Measurements from ENCODE around the gene FCER1G. TPM values are rescaled to one million over a fixed set of nuclear protein-coding genes. Genes with fewer than 3 reads are reported as not detected.
"Not testable (repeated sequence)": the region's sequence is repeated elsewhere in the genome, so short reads cannot be mapped to it uniquely, and the experiment has no call there.

FCER1G gene
- total RNA-seq, 2 donors from 2014 or later = 1.1 to 2.2 TPM

DNA sequence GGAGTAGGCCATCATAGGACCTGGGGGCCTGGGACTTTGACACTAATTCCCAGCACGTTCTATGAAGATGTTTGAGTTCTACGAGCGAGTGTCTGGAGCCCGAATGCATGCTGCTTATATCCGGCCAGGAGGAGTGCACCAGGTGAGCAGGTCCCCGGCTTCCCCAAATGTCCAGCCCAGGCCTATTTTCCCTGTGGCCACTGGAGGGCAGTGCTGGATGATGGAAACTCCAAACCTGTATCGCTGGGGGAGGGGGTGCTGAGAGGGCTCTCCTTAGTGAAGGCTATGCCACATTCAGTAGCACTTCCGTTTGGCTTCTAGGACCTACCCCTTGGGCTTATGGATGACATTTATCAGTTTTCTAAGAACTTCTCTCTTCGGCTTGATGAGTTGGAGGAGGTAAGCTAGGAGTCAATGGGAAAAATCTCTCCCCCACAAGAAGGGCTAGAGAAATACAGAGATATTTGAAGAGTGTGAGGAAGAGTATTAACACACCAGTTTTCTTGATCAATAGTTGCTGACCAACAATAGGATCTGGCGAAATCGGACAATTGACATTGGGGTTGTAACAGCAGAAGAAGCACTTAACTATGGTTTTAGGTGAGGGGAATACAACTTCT, 5.2 kb upstream of the FCER1G start:
- H3K9me3 Mint-ChIP-seq = no peaks in the 10 kb centered on the region
- peaks cover 100% of the 10 kb centered on the region for H3K36me3 Mint-ChIP-seq (ENCODE audit: low read depth)
- no peak overlapping the region for H3K4me3 Mint-ChIP-seq
- peaks cover 11% of the 10 kb centered on the region for H3K4me1 Mint-ChIP-seq
- no peak overlapping the region for H3K27ac Mint-ChIP-seq
- ATAC-seq (replicated peaks) = peak; percentile 86
- H3K27me3 Mint-ChIP-seq = no peaks in the 10 kb centered on the region

DNA sequence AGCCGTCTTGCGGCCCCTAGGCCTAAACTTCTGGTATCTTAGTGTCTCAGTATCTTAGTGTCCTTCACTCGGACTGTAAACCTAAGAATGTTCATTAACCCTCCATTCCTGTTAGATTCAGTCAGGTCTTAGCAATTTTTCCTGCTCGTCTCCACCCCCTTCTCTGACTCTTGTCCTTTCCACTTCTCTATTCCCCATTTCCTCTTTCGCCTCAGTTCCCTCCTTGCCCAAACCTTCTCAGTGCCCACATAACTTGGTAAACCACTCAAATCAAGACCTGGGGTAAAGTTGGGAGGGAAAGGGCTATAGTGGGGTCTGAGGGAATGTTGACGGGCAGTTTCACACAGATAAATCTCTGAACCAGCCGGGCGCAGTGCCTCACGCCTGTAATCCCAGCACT, 726 bp upstream of the FCER1G start:
- Mint-ChIP-seq H3K4me3 (no peak overlapping the region), H3K27ac (no peak overlapping the region), H3K36me3 (ENCODE audit: low read depth) (peaks cover 60% of the 10 kb centered on the region), H3K9me3 (no peaks in the 10 kb centered on the region), H3K4me1 (peaks cover 11% of the 10 kb centered on the region), H3K27me3 (no peaks in the 10 kb centered on the region)
- ATAC-seq (replicated peaks) = no peak

DNA sequence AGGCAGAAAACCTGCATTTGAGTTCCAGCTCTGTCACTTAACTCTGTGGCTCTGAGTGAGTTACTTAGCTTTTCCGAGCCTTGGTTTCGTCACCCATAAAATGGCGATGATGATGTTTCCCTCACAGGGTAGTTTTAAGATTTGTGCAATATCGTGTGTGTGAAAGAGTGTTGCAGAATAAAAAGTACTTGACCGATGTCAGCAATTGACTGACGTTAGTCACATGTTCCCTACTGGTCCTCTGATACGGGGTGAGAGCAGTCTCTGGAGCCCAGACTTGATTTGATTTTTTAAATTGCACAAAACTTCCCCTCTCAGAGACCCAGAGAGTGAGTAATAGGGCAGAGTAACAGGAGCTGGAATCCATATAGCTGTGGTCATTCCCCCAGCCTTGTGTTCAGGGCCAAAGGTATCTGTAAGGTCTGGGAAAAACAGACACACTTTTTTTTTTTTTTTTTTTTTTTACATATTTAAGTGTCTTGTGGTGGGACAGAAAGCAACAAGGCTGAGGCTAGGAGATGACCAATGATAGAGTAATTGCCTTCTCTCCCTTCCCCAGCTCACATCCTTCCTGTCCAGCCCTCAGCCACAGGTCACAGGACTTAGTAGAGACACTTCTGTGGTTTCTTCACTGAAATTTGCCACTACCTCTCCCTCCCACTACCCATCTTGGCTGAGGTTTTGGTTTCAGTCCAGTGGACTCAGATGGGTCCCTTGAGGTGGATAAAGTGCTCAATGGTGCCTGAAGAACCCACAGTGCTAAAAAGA, 2.0 kb downstream of the FCER1G start:
- H3K27ac Mint-ChIP-seq = peak overlapping the region; percentile 79
- H3K4me1 Mint-ChIP-seq = peaks cover 8% of the 10 kb centered on the region
- H3K36me3 Mint-ChIP-seq (ENCODE audit: low read depth) = peaks cover 32% of the 10 kb centered on the region
- peak; percentile 90 for ATAC-seq (replicated peaks)
- H3K27me3 Mint-ChIP-seq = no peaks in the 10 kb centered on the region
- H3K4me3 Mint-ChIP-seq = peak overlapping the region; percentile 39
- H3K9me3 Mint-ChIP-seq = no peaks in the 10 kb centered on the region

DNA sequence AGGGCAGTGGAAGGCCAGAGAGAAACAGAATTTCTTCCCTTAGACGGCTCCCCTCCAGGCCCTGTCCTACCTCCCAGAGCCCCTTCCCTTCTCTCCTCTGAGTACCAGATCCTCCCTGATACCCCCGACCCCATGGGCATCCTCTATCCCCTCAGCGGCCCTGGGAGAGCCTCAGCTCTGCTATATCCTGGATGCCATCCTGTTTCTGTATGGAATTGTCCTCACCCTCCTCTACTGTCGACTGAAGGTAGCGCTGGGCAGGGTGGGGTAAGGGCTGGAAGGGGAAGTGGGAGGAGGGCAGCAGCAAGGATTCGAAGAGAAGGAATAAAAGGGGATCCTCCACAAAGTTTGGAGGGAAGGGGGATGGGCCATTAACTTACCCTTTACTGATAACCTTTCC, 2.7 kb downstream of the FCER1G start:
- Mint-ChIP-seq H3K9me3 (no peaks in the 10 kb centered on the region), H3K4me1 (peaks cover 8% of the 10 kb centered on the region), H3K27ac (peak overlapping the region; percentile 79), H3K27me3 (no peaks in the 10 kb centered on the region), H3K36me3 (ENCODE audit: low read depth) (peaks cover 25% of the 10 kb centered on the region), H3K4me3 (no peak overlapping the region)
- ATAC-seq (replicated peaks) = no peak

DNA sequence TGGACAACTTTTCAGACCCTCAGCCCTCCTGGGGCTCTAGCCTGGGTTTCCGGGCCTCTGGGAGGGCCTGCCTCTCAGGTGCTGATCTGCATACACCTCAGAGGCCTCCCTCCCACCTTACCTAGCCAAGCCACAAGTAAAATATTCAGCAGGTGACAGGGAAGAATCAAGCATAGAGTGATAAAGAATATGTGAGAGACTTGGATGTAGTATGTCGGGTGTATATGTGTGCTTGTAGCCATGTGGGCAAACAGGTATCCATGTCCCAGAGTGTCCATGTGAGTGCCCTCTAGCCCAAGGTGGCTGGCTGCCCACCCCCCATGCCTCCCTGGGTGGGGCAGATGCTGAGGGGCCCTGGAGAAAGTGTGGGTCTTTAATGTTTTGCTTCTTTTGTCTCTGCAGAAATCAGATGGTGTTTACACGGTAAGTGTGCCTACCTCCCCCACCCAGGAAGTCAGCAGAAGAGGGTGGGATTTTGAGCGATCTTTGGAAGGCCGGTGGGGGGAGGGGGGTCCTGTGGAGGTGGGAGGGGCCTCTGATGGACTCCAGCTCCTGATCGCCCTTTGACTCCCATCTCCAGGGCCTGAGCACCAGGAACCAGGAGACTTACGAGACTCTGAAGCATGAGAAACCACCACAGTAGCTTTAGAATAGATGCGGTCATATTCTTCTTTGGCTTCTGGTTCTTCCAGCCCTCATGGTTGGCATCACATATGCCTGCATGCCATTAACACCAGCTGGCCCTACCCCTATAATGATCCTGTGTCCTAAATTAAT, 3.4 kb downstream of the FCER1G start:
- H3K27ac Mint-ChIP-seq = peak overlapping the region; percentile 79
- H3K4me3 Mint-ChIP-seq = no peak overlapping the region
- no peaks in the 10 kb centered on the region for H3K27me3 Mint-ChIP-seq
- peaks cover 19% of the 10 kb centered on the region for H3K36me3 Mint-ChIP-seq (ENCODE audit: low read depth)
- no peaks in the 10 kb centered on the region for H3K9me3 Mint-ChIP-seq
- peaks cover 8% of the 10 kb centered on the region for H3K4me1 Mint-ChIP-seq
- no peak for ATAC-seq (replicated peaks)

DNA sequence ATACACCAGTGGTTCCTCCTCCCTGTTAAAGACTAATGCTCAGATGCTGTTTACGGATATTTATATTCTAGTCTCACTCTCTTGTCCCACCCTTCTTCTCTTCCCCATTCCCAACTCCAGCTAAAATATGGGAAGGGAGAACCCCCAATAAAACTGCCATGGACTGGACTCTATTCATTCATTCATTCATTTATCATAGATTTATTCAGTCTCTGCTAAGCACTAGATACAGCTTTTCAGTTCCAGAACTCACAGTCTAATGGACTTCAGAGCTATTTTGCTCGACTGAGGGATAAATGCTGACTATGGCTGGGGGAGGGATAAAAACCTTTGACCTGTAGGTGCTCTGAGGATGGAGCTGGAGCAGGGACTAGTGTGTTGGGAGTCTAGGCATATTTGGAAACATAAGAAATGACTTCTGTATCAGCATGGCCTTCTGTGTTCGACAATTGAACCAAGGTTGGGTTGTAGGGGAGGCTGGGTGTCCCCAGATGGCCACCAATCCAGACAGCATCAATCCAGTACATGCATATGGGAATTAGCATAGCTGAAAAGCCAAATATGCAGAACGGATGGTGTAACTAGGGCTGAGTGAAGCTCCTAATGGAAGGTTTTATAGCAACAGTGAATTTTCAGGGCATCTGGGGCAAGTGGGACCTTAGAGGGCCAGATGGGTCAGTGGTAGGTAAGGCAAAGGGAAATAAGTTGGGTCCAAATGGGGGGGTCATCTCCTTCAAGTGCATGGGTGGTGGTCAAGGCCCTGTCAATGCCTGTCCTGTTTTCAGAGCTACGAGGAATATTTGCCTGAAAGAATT, 4.2 kb downstream of the FCER1G start:
- ATAC-seq (replicated peaks) = no peak
- no peak overlapping the region for H3K27ac Mint-ChIP-seq
- H3K9me3 Mint-ChIP-seq = no peaks in the 10 kb centered on the region
- no peaks in the 10 kb centered on the region for H3K27me3 Mint-ChIP-seq
- peaks cover 11% of the 10 kb centered on the region for H3K36me3 Mint-ChIP-seq (ENCODE audit: low read depth)
- peaks cover 8% of the 10 kb centered on the region for H3K4me1 Mint-ChIP-seq
- H3K4me3 Mint-ChIP-seq = no peak overlapping the region

DNA sequence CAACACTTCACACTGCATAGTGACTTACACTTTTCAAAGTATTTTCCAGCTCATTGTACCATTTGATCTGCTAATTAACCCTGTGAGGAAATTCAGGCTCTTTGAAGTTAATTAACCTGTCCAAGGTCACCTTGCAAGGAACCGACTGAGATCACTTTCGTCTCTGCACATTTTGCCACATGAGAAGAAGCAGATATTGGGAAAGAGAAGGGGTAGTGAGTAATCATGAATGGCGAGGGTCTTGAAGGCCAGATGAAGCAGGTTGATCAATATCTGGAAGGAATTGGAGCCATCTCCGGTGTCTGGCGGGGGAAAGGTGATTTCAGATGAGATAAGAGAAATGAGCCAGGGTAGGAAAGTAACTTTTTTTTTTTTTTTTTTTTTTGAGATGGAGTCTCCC, 4.9 kb downstream of the FCER1G start:
- H3K36me3 Mint-ChIP-seq (ENCODE audit: low read depth) = peaks cover 3% of the 10 kb centered on the region
- H3K9me3 Mint-ChIP-seq = no peaks in the 10 kb centered on the region
- no peak overlapping the region for H3K4me3 Mint-ChIP-seq
- H3K27me3 Mint-ChIP-seq = no peaks in the 10 kb centered on the region
- H3K4me1 Mint-ChIP-seq = peaks cover 9% of the 10 kb centered on the region
- no peak for ATAC-seq (replicated peaks)
- no peak overlapping the region for H3K27ac Mint-ChIP-seq

DNA sequence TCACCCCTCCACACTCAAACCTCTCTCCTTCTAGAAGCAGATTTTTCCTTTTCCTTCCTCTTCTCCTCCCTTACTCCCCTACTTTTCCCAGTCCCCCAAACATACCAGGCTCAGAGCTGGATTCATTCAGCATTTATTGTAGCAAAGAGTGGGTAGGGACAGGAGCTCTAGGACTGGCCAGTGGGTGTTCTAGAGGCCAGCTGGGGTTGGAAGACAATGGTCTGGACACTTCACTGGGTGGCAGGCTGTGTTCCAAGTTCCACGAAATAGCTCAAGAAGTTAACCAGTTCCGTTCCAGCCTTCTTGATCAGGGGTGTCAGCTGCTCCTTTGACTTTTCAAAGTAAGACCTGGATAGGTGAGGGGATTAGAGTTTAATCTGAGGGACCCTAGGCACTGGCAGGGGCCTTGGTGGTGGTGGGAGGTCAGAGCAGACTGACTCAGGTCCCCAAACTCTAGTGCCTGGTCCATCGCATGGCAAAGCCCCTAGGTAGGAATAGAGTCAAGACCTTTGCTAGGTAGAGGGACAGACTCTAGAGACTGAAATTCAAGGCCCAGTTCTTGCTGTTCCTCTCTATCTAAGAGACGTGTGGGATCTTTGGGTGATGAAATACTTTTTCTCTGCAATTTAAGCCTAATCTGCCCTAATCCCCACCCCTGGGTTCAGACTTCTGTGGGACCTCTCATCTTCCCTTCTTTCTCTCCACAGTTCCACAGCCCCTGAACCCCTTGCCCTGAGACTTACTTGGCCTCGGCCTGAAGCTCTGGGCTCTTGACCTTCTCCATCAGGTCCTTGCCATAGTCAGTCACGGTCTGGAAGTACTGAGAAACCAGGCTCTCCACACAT, 7.3 kb downstream of the FCER1G start:
- Mint-ChIP-seq H3K36me3 (ENCODE audit: low read depth) (peaks cover 5% of the 10 kb centered on the region), H3K27me3 (no peaks in the 10 kb centered on the region), H3K27ac (no peak overlapping the region), H3K4me1 (peaks cover 18% of the 10 kb centered on the region), H3K4me3 (no peak overlapping the region), H3K9me3 (no peaks in the 10 kb centered on the region)
- ATAC-seq (replicated peaks) = no peak

DNA sequence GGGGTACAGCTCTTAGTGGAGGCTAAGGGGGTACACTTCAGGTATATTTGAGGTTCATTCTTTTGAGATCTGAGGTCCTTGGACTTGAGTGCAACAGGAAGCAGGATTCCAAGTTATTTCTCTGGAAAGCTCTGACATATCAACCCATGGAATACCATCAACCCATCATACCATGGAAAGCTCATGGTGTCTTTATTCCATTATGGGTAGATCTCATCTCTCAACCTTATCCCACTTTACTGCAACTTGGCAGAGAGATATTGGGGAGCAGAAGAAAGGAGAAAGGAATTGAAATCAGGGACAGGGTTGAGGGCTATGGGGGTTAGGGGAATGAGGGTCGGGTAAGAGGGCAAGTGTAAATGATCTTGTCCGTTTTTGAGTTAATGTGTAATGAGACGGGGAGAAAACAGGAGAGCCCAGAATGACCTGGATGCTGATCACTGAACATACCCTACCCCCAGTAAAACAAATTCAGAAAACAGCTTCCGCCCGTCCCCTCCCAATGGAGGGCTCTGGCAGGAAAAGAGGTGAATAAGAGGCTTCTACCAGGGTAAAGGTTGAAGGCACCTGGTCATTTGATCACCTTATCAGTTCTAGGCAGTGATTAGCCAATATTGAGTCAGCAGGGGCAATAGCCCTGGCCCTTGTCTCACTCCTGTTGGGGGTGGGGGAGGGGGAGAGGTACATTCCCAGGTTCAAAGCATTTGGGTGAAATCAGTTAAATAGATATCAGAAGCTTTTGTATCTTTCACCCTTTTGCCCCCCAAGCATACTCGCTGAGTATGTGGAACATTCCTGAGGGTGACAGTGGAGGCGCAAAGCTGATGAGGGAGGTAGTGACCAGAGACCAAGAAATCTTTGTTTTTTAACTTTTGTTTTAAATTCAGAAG, 9.0 kb downstream of the FCER1G start:
- no peak for ATAC-seq (replicated peaks)
- Mint-ChIP-seq H3K36me3 (ENCODE audit: low read depth) (peaks cover 17% of the 10 kb centered on the region), H3K27me3 (no peaks in the 10 kb centered on the region), H3K4me1 (peaks cover 22% of the 10 kb centered on the region), H3K27ac (peak overlapping the region; percentile 68), H3K9me3 (no peaks in the 10 kb centered on the region), H3K4me3 (no peak overlapping the region)

DNA sequence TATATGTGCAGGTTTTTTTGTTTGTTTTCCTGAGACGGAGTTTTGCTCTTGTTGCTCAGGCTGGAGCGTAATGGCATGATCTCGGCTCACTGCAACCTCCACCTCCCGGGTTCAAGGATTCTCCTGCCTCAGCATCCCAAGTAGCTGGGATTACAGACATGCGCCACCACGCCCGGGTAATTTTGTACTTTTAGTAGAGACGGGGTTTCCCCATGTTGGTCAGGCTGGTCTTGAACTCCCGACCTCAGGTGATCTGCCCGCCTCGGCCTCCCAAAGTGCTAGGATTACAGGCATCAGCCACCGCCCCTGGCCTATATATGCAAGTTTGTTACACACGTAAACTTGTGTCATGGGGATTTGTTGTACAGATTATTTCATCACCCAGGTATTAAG, 9.6 kb downstream of the FCER1G start:
- ATAC-seq (replicated peaks); H3K9me3 Mint-ChIP-seq; H3K4me3 Mint-ChIP-seq; H3K27me3 Mint-ChIP-seq; H3K27ac Mint-ChIP-seq: not testable (repeated sequence)
- H3K4me1 Mint-ChIP-seq = peaks cover 22% of the 10 kb centered on the region
- peaks cover 24% of the 10 kb centered on the region for H3K36me3 Mint-ChIP-seq (ENCODE audit: low read depth)

DNA sequence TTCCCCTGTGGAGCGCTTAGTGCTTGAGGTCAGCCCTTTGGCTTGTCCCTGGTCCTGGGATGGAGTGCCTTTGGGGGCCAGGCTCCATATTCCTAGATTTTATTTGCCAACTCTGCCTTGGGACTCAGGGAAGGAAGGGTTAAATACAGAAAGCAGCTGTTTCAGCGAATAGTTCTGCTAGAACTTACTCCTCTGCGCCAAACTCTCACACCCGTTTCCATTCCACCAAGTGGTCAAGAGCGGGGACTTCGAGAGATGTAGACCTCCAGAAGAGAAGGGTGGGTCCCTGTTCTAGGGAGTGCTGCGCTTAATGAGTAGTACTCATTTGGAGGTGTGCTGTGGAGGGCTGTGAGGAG, 10.1 kb downstream of the FCER1G start:
- Mint-ChIP-seq H3K4me1 (peaks cover 22% of the 10 kb centered on the region), H3K27ac (peak overlapping the region; percentile 96), H3K36me3 (ENCODE audit: low read depth) (peaks cover 28% of the 10 kb centered on the region), H3K27me3 (no peaks in the 10 kb centered on the region), H3K9me3 (no peaks in the 10 kb centered on the region), H3K4me3 (peak overlapping the region; percentile 98)
- no peak for ATAC-seq (replicated peaks)

DNA sequence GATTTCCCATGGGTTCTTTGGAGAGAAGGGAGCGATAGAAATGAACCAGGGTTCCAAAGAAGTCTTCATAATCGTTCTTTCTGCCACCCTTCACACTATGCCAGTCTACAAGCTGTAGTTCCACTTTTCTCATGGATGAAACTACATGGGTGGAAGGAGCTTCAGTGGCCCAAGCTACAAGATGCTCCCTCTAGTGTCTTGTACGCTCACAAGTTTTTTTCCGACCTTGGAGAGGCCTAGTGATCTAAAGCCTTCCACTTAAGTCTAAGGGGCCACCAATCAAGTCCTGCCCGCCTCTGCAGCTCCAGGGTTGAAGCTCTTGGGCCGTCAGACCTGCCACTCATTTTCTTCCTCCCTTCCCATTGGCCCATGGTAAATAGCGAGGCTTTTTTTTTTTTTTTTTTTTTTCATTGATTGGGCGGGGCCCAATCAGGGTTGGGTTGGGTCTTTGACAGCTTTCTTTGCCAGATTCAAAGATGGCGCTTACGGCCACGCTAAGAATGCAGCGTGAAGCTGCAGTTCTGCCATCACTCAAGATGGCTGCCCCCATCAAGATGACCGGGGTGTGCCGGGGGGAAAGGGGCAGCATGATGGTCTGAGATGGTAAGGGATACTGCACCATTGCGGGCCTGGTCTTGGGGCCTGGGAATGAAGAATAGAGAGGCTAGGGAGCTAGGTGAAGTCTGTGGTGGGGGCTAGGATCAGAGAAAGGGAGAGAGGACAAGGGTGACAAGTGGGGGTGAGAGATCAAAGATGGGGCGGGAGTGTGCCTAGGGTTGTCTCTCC, 10.6 kb downstream of the FCER1G start, which contains the start of gene TOMM40L:
Gene TOMM40L, plus strand, starts transcription at position 527 of the 786 bp plus-strand sequence. CDS start 430 bp downstream, outside the sequence.
- no peaks in the 10 kb centered on the region for H3K9me3 Mint-ChIP-seq
- peaks cover 22% of the 10 kb centered on the region for H3K4me1 Mint-ChIP-seq
- peaks cover 34% of the 10 kb centered on the region for H3K36me3 Mint-ChIP-seq (ENCODE audit: low read depth)
- peak; percentile 98 for ATAC-seq (replicated peaks)
- H3K27ac Mint-ChIP-seq = peak within 1 kb of the TSS; percentile 96
- H3K4me3 Mint-ChIP-seq = peak within 1 kb of the TSS; percentile 98
- no peaks in the 10 kb centered on the region for H3K27me3 Mint-ChIP-seq

All from activated T-helper 17 cell treated with anti-CD3 and anti-CD28 coated beads, Interleukin-2, amount 50 U/mL, for 72 hours (primary cell).